Breast epithelium (tissue), 4 donors: ENCODE measurements around the gene NEK5. TPM values are rescaled to one million over a fixed set of nuclear protein-coding genes. Genes with fewer than 3 reads are reported as not detected.
"Not testable (repeated sequence)": the region's sequence is repeated elsewhere in the genome, so short reads cannot be mapped to it uniquely, and the experiment has no call there.

Experiments used
- DNase-seq, 2 donors: peaks; one replicate each; pipeline ENCODE4 v3.0.0-alpha.2; 2019; ENCODE audit warnings: low spot score in 2 of 2
- H3K27ac ChIP-seq, 2 donors: fragments of 200-600 bp; sonication (generic) in 1 of 2; one replicate each; pipeline ENCODE4 v1.5.1; 2016 to 2019; ENCODE audit warnings: mild to moderate bottlenecking in 1 of 2
- H3K27me3 ChIP-seq, 2 donors: fragments of 200-600 bp; sonication (generic) in 1 of 2; one replicate each; pipeline versions ENCODE4 v1.5.1 to v1.6.0; 2017 to 2019; ENCODE audit warnings: control low read depth in 1 of 2, mild to moderate bottlenecking in 1 of 2
- H3K36me3 ChIP-seq: fragments of 200-600 bp; one replicate; pipeline ENCODE4 v1.5.1; 2019
- H3K4me1 ChIP-seq, 2 donors: fragments of 200-600 bp; sonication (generic); one replicate each; pipeline ENCODE4 v1.5.1; 2016 to 2019; ENCODE audit warnings: control low read depth in 1 of 2
- H3K4me3 ChIP-seq, 3 donors: fragments of 200-600 bp; sonication (generic); 1 replicate in 2 of 3; 2 replicates in 1 of 3; pipeline ENCODE4 v1.5.1; 2016 to 2019; ENCODE audit warnings: mild to moderate bottlenecking in 3 of 3, moderate library complexity in 2 of 3
- H3K9me3 ChIP-seq, 2 donors: fragments of 200-600 bp; sonication (generic) in 1 of 2; one replicate each; pipeline ENCODE4 v1.5.1; 2016 to 2019; ENCODE audit warnings: control low read depth in 1 of 2
- CTCF ChIP-seq, 3 donors: fragments of 450-650 bp; IDR thresholded peaks; one replicate each; pipeline ENCODE4 v1.5.1; 2016 to 2017; ENCODE audit warnings: antibody characterized with exemption in 3 of 3, mild to moderate bottlenecking in 3 of 3, moderate library complexity in 3 of 3
- POLR2A ChIP-seq: fragments of 450-650 bp; IDR thresholded peaks from one replicate; pipeline ENCODE4 v1.6.1; 2016; ENCODE audit warnings: antibody characterized with exemption, mild to moderate bottlenecking, moderate library complexity
- POLR2AphosphoS5 ChIP-seq, 3 donors: sonication (generic); formaldehyde crosslinking; IDR thresholded peaks; one replicate each; pipeline ENCODE4 v1.6.1; 2017; ENCODE audit warnings: antibody characterized with exemption in 3 of 3
- intact Hi-C: fragments of 100-400 bp; cut with DNase I; formaldehyde crosslinking; loops from one replicate; pipeline ENCODE4 v1.15.1; 2023; ENCODE audit warnings: low total_unique reads
- total RNA-seq, 3 donors: library from RNA; depleted of rRNA; stranded (reverse); fragments of >200 nt; gene quantifications; one replicate each; pipeline ENCODE4 v1.1.0, GENCODE V29; 2016

NEK5 gene
- total RNA-seq, 3 donors from 2014 or later = 0.16 to 2.9 (median 0.98) TPM

GRCh38 chr13:52169839-52170238, 41.0 kb upstream of the NEK5 start:
- no peaks in the 10 kb centered on the region for H3K9me3 ChIP-seq
- no peak for DNase-seq
- no peak overlapping the region for H3K27ac ChIP-seq
- no peaks in the 10 kb centered on the region for H3K36me3 ChIP-seq
- H3K4me3 ChIP-seq = no peak overlapping the region
- H3K27me3 ChIP-seq = no peaks in the 10 kb centered on the region
- TF ChIP-seq POLR2A (no peak), CTCF (IDR thresholded peaks at IDR 0.05) (no peak), POLR2AphosphoS5 (IDR thresholded peaks at IDR 0.05) (no peak)
- no peaks in the 10 kb centered on the region for H3K4me1 ChIP-seq
- intact Hi-C loops = no loop called here

GRCh38 chr13:52165411-52165810, 36.5 kb upstream of the NEK5 start:
- H3K27me3 ChIP-seq = no peaks in the 10 kb centered on the region
- H3K27ac ChIP-seq = no peak overlapping the region
- H3K9me3 ChIP-seq = no peaks in the 10 kb centered on the region
- no peak overlapping the region for H3K4me3 ChIP-seq
- H3K36me3 ChIP-seq = no peaks in the 10 kb centered on the region
- no peaks in the 10 kb centered on the region for H3K4me1 ChIP-seq
- no peak for DNase-seq
- TF ChIP-seq CTCF (IDR thresholded peaks at IDR 0.05) (no peak), POLR2A (no peak), POLR2AphosphoS5 (IDR thresholded peaks at IDR 0.05) (no peak)
- intact Hi-C loops = no loop called here

GRCh38 chr13:52164989-52165388, 36.1 kb upstream of the NEK5 start:
- no peaks in the 10 kb centered on the region for H3K27me3 ChIP-seq
- intact Hi-C loops = no loop called here
- H3K27ac ChIP-seq = no peak overlapping the region
- TF ChIP-seq POLR2A = no peak
- TF ChIP-seq CTCF (IDR thresholded peaks at IDR 0.05) = no peak
- TF ChIP-seq POLR2AphosphoS5 (IDR thresholded peaks at IDR 0.05) = no peak
- no peak for DNase-seq
- H3K9me3 ChIP-seq = no peaks in the 10 kb centered on the region
- H3K36me3 ChIP-seq = no peaks in the 10 kb centered on the region
- no peaks in the 10 kb centered on the region for H3K4me1 ChIP-seq
- H3K4me3 ChIP-seq = no peak overlapping the region

- H3K4me1 ChIP-seq, H3K27ac ChIP-seq, H3K27me3 ChIP-seq, intact Hi-C loops, DNase-seq, H3K36me3 ChIP-seq, H3K4me3 ChIP-seq, H3K9me3 ChIP-seq: not testable (repeated sequence)
These were observed 35.0 kb upstream of the NEK5 start for GRCh38 chr13:52163878-52164277.

- no peaks in the 10 kb centered on the region for H3K36me3 ChIP-seq
- intact Hi-C loops = no loop called here
- DNase-seq = no peak
- H3K27me3 ChIP-seq = no peaks in the 10 kb centered on the region
- no peak overlapping the region for H3K4me3 ChIP-seq
- H3K9me3 ChIP-seq = no peaks in the 10 kb centered on the region
- TF ChIP-seq POLR2AphosphoS5 (IDR thresholded peaks at IDR 0.05) (no peak), POLR2A (no peak), CTCF (IDR thresholded peaks at IDR 0.05) (no peak)
- H3K4me1 ChIP-seq = no peaks in the 10 kb centered on the region
- no peak overlapping the region for H3K27ac ChIP-seq
These were observed 33.6 kb upstream of the NEK5 start for GRCh38 chr13:52162279-52163101.
